Activated T-cell treated with anti-CD3 and anti-CD28 coated beads, Interleukin-2, amount 50 U/mL, for 4 hours (primary cell): ENCODE data around the gene DNAJC12. TPM values are rescaled to one million over a fixed set of nuclear protein-coding genes. Genes with fewer than 3 reads are reported as not detected.
"Not testable (repeated sequence)": the region's sequence is repeated elsewhere in the genome, so short reads cannot be mapped to it uniquely, and the experiment has no call there.

ENCODE experiments used
- ATAC-seq, 2 donors: fragments of 200-7000 bp; cut with Tn5 transposase; one replicate each; pipeline ENCODE4 v1.10.0; 2021
- DNase-seq: peaks from one replicate; pipeline ENCODE4 v3.0.0-alpha.2; 2020
- H3K27me3 Mint-ChIP-seq: one replicate; pipeline ENCODE4 v1.8.0; 2021; ENCODE audit warnings: low read depth, mixed read lengths
- H3K36me3 Mint-ChIP-seq: one replicate; pipeline ENCODE4 v1.8.0; 2022; ENCODE audit warnings: mixed read lengths; ENCODE audit not compliant: insufficient read depth
- H3K4me1 Mint-ChIP-seq: one replicate; pipeline ENCODE4 v1.8.0; 2021; ENCODE audit warnings: low read depth, mixed read lengths
- H3K4me3 Mint-ChIP-seq: one replicate; pipeline ENCODE4 v1.8.0; 2021; ENCODE audit warnings: mild to moderate bottlenecking, moderate library complexity, mixed read lengths
- H3K9me3 Mint-ChIP-seq: one replicate; pipeline ENCODE4 v1.8.0; 2021; ENCODE audit warnings: mixed read lengths
- total RNA-seq, 3 donors: library from RNA; stranded (reverse); gene quantifications; one replicate each; pipeline ENCODE4 v1.2.1, GENCODE V29; 2021

Gene DNAJC12
- total RNA-seq, 3 donors from 2014 or later = 0.28 to 0.92 (median 0.84) TPM

DNA sequence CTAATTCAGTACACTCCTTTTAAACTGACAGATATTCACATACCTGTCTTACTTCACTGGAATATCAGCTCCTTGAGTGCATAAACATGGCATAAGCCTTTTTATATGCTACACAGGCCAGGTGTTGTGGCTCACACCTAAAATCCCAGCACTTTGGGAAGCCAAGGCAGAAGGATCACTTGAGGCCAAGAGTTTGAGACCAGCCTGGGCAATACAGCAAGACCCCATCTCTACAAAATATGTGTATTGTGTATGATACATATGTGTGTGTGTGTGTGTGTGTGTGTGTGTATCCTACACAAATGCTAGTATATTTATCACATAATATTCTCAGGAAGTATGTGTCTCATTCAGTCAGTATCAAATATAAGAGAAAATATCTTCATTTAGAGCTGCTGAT lies 45.3 kb downstream of the DNAJC12 start:
- ATAC-seq = no peak
- Mint-ChIP-seq H3K9me3 (no peaks in the 10 kb centered on the region), H3K4me1 (peaks cover 22% of the 10 kb centered on the region), H3K27me3 (no peaks in the 10 kb centered on the region), H3K4me3 (no peak overlapping the region), H3K36me3 (no peaks in the 10 kb centered on the region)
- no peak for DNase-seq

DNA sequence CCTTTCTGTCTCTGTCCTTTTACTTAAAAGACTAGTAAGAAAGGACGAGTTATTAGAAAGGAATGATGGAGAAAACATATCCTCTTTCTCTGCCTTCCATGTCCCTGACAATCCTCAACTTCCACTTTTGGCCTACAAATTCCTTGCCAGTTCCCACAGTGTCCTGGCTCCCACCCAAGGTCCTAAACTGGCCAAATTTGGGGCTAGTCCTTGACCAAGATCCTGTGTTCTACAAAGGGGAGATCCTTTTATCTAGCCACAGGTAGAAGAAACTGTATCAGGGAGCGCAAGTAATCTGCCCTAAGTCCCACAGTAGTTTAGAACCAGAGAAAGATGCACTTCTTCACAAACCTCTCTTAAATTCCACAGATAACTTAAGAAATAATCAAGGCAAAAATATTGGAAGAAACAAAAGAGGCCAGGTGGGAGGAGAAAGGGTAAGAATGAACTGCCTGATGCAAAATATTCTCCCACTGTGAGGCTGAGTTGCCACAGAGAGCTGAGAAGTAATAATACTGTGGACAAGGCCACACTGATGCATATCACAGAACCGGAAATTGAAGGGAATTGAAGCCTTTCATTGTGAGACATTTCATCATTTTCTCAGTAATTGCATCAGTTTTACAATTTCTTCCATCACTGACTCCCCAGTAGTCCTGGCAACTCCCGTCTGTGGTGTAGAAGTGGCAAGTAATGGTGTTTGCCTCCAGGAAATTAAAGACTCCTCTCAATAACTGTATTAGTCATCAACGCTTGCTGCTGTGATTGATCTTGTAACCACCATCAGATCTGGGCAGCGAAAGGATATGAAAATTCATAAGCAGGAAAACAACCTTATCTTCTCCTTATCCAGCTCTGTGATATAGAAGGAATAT lies 47.2 kb downstream of the DNAJC12 start:
- Mint-ChIP-seq H3K4me3 (no peak overlapping the region), H3K4me1 (peaks cover 22% of the 10 kb centered on the region), H3K27me3 (no peaks in the 10 kb centered on the region), H3K9me3 (no peaks in the 10 kb centered on the region), H3K36me3 (no peaks in the 10 kb centered on the region)
- no peak for DNase-seq
- peak; percentile 58 to 70 for ATAC-seq

DNA sequence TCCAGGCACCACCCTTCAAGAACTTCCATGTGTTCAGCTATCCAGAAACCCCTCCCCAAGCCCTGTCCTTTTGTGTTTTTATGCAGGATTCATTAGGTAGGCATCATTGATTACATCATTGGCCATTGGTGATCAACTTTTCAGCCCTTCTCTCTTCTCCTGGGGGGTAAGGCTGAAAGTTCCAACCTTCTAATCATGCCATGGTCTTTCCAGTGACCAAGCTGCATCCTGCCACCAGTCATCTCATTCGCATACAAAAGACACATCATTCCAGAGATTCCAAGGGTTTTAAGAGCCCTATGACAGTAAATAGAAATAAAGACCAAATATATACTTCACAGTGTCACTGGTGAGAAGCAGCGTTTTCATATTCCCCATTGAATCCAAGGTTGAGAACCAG lies 48.2 kb downstream of the DNAJC12 start:
- Mint-ChIP-seq H3K9me3 (no peaks in the 10 kb centered on the region), H3K36me3 (no peaks in the 10 kb centered on the region), H3K4me3 (no peak overlapping the region), H3K27me3 (no peaks in the 10 kb centered on the region), H3K4me1 (peaks cover 28% of the 10 kb centered on the region)
- no peak for ATAC-seq
- DNase-seq = no peak

DNA sequence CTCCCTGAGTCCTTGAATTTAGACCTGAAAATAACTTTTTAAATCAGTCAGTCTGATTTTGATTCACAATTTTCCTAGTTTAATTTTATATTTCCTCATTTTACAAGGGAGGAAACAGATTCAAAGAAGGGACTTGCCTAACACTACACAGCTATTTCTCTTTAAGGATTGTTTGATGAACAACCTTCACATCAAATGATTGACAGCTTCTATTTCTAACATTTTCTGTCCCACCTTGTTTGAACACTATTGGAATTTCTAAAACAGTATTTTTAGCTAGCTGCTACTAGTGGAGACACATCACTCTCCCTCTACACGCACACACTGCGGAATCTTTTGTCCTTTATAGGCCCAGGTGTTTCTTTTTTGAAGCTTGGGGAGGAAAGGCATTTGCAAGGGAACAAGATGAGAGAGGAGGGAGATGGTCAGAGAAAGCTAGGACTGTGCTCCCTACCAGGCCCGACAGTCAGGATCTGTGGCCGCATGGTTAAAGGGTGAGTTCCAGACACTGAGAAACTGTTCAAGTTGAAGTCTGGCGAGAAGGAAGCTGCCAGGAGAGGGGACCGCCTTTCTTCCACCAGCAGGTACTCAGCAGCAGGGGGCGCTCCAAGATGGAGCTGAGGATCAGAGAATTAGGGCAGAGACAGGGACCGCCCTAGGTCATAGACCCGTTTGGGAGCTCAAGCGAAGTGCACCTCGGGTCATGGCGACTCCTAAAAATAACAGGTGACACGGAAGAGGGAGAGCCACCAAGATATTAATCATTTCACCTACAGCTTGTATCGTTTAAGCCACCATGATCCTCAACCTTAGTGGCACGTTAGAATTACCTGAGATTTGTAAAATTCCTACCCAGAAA lies 49.7 kb downstream of the DNAJC12 start:
- ATAC-seq (peak; percentile 72 to 76), DNase-seq (peak; percentile 70)
- Mint-ChIP-seq H3K27me3 (no peaks in the 10 kb centered on the region), H3K9me3 (no peaks in the 10 kb centered on the region), H3K4me1 (peaks cover 38% of the 10 kb centered on the region), H3K4me3 (no peak overlapping the region), H3K36me3 (no peaks in the 10 kb centered on the region)

DNA sequence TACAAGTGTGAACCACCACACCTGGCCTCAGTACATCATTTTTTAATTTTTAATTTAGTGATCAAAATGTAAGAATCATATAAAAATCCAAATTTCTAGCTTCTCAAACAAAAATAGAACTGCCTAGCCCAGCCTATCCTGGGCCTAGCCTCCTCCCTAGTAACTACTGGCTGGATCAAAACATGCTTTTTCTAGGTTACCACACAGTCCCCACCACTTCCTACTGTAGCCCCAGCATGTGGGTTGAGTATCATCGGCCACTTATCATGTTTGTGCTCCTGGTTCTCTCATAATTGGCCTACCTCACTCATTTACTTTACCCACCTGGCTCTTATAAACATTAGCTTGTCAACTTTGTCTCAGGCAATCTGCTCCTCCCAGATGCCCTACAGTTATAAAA lies 52.9 kb downstream of the DNAJC12 start:
- H3K9me3 Mint-ChIP-seq = no peaks in the 10 kb centered on the region
- H3K4me3 Mint-ChIP-seq = no peak overlapping the region
- no peaks in the 10 kb centered on the region for H3K36me3 Mint-ChIP-seq
- ATAC-seq (no peak), DNase-seq (no peak)
- H3K27me3 Mint-ChIP-seq = no peaks in the 10 kb centered on the region
- H3K4me1 Mint-ChIP-seq = peaks cover 28% of the 10 kb centered on the region

DNA sequence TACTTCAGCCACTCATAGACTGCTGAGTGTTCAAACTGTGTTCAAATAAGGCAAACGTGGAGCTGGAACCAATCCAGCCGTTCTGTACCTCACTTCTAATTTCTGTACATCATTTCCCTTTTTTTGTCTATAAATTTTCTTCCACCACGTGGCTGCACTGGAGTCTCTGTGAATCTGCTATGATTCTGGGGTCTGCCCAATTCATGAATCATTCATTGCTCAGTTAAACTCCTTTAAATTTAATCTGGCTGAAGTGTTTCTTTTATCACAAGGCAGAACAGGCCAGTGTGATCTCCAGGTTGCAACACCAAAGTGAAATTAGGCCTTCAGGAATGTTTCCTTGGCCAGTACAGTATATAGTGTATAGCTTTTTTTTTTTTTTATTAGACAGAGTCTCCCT lies 53.5 kb downstream of the DNAJC12 start:
- DNase-seq (no peak), ATAC-seq (no peak)
- Mint-ChIP-seq H3K4me1 (peaks cover 30% of the 10 kb centered on the region), H3K27me3 (no peaks in the 10 kb centered on the region), H3K4me3 (no peak overlapping the region), H3K9me3 (no peaks in the 10 kb centered on the region), H3K36me3 (no peaks in the 10 kb centered on the region)

DNA sequence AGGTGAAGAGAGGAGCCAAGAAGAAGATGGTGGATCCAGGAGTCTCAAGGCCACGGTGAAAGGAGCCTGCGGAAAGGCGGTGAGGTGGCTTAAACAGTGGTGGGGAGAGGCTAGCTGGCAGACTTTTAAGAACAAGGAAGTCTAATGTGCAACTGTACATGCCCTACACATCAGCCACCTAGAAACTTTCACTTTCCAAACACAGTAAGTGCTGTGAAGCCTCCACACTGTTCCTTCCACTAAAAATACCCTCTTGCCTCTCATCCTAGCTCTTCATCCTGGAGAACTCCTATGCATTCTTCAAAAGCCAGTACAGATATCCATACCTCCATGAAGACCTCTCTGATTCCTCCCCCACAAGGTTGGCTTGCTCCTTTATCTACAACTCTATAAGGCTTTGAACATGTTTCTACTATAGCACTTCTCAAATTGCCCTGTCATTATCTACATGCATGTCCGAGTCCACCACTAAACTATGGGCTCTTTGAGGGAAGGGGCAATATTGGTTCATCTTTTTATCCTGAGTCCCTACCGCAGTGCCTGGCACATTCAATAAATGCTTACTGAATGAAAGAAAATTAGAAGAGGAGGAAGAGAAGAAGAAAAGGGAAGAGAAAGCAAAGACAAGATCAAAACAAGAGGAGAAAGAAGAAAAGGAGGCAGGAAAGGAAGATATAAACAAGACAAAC lies 54.2 kb downstream of the DNAJC12 start:
- no peak overlapping the region for H3K4me3 Mint-ChIP-seq
- no peaks in the 10 kb centered on the region for H3K36me3 Mint-ChIP-seq
- H3K9me3 Mint-ChIP-seq = no peaks in the 10 kb centered on the region
- no peaks in the 10 kb centered on the region for H3K27me3 Mint-ChIP-seq
- ATAC-seq = no peak
- peaks cover 30% of the 10 kb centered on the region for H3K4me1 Mint-ChIP-seq
- no peak for DNase-seq

DNA sequence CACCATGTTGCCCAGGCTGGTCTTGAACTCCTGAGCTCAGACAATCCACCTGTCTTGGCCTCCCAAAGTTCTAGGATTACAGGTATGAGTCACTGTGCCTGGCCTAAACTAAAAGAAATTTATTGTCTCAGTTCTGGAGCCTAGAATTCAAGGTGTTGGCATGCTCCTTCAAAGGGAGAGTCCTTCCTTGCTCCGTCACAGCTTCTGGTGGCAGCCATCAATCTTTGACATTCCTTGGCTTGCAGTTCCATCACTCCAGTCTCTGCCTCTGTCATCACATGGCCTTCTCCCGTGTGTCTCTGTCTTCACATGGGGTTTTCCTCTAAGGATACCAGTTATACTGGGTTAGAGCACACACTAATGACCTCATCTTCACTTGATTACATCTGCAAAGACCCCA lies 55.5 kb downstream of the DNAJC12 start:
- Mint-ChIP-seq H3K9me3 (no peaks in the 10 kb centered on the region), H3K4me3 (no peak overlapping the region), H3K4me1 (peaks cover 26% of the 10 kb centered on the region), H3K36me3 (no peaks in the 10 kb centered on the region), H3K27me3 (no peaks in the 10 kb centered on the region)
- ATAC-seq (no peak), DNase-seq (no peak)

DNA sequence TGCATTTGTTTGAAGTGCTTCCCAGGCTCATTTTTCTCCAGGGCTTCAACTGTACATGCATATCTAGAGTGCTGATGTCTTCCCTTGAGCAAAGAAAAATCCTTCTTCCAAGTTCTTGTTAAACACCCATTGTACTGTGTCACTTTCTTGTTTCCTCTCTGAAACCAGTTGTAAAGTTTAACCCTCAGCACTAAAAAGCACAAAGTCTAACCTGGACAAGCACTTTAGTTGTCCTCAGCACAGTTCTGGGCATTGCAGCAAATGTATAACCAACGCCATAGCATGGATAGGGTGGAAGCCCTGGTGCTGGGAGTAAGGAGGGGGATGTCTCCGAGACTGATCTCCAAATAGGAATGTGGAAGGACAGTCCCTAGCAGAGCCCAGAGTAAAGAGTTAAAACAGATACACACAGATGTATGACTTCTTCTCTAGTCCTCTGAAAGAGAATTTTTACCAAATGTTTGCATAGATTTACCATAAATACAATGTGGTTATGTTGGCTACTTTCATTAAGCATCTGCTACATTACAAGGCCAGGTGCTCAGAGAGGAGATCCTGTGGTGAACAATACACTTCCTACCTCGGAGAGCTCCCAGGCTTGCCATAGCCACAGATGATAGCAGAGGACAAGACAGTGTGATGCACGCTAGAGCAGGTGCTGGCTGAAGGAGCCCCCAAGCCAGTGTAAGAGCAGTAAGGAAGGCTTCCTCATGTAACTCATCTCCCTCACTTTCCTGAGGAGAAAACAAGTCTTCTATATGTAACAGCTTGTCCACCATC lies 57.0 kb downstream of the DNAJC12 start:
- no peak for ATAC-seq
- no peaks in the 10 kb centered on the region for H3K9me3 Mint-ChIP-seq
- H3K4me1 Mint-ChIP-seq = peaks cover 26% of the 10 kb centered on the region
- no peak overlapping the region for H3K4me3 Mint-ChIP-seq
- no peaks in the 10 kb centered on the region for H3K36me3 Mint-ChIP-seq
- H3K27me3 Mint-ChIP-seq = no peaks in the 10 kb centered on the region
- no peak for DNase-seq

DNA sequence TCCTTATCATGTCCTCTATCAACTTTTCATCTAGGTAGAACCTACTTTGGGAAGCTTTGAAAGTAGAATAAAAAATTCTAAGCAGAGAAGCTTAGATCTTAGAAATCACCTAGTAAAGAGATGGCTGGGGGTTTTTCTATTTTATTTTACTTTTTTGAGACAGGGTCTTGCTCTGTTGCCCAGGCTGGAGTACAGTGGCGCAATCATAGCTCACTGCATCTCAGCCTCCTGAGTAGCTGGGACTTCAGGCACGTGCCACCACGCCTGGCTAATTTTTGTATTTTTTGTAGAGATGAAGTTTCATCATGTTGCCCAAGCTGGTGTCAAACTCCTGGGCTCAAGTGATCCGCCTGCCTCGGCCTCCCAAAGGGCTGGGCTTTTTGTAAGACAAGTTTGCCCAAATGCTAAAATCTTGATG lies 57.8 kb downstream of the DNAJC12 start:
- not testable (repeated sequence) for H3K27me3 Mint-ChIP-seq, H3K4me3 Mint-ChIP-seq, H3K36me3 Mint-ChIP-seq, DNase-seq, ATAC-seq, H3K9me3 Mint-ChIP-seq
- peaks cover 24% of the 10 kb centered on the region for H3K4me1 Mint-ChIP-seq

DNA sequence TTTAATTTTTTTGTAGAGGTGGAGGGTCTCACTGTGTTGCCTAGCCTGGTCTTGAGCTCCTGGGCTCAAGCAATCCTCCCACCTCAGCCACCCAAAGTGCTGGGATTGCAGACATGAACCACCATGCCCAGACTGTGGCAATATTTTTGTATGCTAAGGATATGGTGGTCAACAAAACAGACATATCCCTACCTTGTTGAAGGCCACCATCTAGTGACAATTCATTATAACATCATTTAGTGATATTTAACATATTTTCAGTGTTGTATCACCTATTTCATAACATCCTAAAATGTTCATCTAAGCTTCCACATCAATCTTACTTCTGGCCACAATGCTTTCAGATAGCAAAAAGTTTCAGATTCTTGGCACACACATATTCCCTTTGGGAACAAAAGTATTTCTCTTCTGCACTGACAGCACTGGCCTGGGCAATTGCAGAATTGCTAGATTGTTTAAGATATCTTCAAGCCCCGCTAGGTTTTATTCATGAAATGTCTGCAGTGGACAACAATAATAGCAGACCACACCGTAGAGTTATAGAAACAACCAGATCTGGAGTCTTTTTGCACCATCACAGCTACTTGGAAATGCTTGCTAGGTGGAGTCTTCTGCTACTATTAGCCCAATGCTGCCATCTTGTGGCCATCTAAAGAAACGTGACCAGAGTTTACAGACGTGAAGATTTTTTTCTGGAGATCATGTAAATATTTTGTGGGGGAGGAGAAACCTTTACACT lies 58.4 kb downstream of the DNAJC12 start:
- no peaks in the 10 kb centered on the region for H3K27me3 Mint-ChIP-seq
- H3K4me1 Mint-ChIP-seq = peaks cover 19% of the 10 kb centered on the region
- H3K4me3 Mint-ChIP-seq = no peak overlapping the region
- DNase-seq (peak; percentile 64), ATAC-seq (peak; percentile 83 to 84)
- no peaks in the 10 kb centered on the region for H3K9me3 Mint-ChIP-seq
- H3K36me3 Mint-ChIP-seq = no peaks in the 10 kb centered on the region

DNA sequence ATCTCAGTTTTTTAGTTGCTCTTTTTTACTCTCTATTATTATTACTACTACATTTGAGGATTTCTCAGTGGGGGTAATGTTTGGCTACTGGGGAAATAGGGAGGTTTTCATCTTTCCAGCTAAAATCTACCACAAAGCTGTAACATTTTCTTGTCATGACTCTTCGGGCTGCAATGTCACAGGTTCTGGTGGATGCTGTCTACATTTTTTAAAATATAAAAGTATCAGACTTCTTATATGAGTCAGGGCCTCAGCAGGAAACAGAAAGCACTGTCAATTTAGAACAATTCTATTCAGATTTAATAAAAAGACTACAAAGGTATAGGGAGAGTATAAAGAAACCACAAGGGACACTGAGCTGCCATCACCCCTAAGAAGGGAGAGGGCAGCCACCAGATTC lies 61.6 kb downstream of the DNAJC12 start:
- no peaks in the 10 kb centered on the region for H3K36me3 Mint-ChIP-seq
- peaks cover 7% of the 10 kb centered on the region for H3K4me1 Mint-ChIP-seq
- H3K4me3 Mint-ChIP-seq = no peak overlapping the region
- DNase-seq = no peak
- no peaks in the 10 kb centered on the region for H3K9me3 Mint-ChIP-seq
- H3K27me3 Mint-ChIP-seq = no peaks in the 10 kb centered on the region
- no peak for ATAC-seq

DNA sequence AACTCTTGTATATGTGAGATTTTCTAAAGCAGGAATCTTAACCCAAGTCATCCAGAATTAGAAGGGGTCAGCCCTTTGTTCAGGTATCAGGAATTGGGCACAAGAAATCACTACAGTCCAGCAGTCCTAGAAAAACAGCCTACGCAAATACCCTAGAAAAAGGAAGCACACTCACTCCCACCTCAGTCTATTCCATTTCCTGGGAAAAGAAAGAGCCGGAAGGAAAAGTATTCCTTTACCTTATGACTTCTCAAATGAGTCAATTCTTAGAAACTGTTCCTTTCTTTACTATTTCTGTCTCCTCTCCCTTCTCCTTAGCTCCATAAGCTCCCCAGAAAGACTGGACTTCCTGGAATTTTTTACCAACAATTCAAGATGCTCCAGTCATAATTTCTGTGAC lies 62.7 kb downstream of the DNAJC12 start:
- Mint-ChIP-seq H3K27me3 (no peaks in the 10 kb centered on the region), H3K4me1 (peaks cover 7% of the 10 kb centered on the region), H3K9me3 (no peaks in the 10 kb centered on the region), H3K36me3 (no peaks in the 10 kb centered on the region), H3K4me3 (no peak overlapping the region)
- DNase-seq (no peak), ATAC-seq (no peak)
